Loucy (cell line): ENCODE measurements around the gene SCAMP2.

Experiments used
- H2AFZ ChIP-seq: fragments of 200-600 bp; sonication (generic); 2 replicates; pipeline ENCODE4 v1.6.0; 2016; ENCODE audit warnings: antibody characterized with exemption, mild to moderate bottlenecking, low read length, moderate library complexity
- H3F3A ChIP-seq: fragments of 200-600 bp; 2 replicates; pipeline ENCODE4 v1.6.0; 2016; ENCODE audit warnings: antibody characterized with exemption, low read depth, mild to moderate bottlenecking
- H3K27me3 ChIP-seq: fragments of 200-600 bp; sonication (generic); 2 replicates; pipeline ENCODE4 v1.6.1; 2014; ENCODE audit warnings: low read length, mild to moderate bottlenecking; ENCODE audit not compliant: insufficient read depth, poor library complexity, severe bottlenecking
- H3K36me3 ChIP-seq: fragments of 200-600 bp; sonication (generic); 2 replicates; pipeline ENCODE4 v1.6.1; 2016; ENCODE audit warnings: low read length; ENCODE audit not compliant: insufficient read depth
- H3K4me1 ChIP-seq: fragments of 200-600 bp; sonication (generic); 2 replicates; pipeline ENCODE4 v1.5.1; 2014; ENCODE audit warnings: low read length, mild to moderate bottlenecking; ENCODE audit not compliant: insufficient read depth, poor library complexity, severe bottlenecking
- H3K4me2 ChIP-seq: fragments of 200-600 bp; sonication (generic); 2 replicates; pipeline ENCODE4 v1.6.0; 2014; ENCODE audit warnings: antibody characterized with exemption, low read length, low read depth, mild to moderate bottlenecking; ENCODE audit not compliant: poor library complexity, severe bottlenecking
- H3K4me3 ChIP-seq: fragments of 200-600 bp; sonication (generic); 2 replicates; pipeline ENCODE4 v1.5.1; 2014; ENCODE audit warnings: low read length, mild to moderate bottlenecking, mixed read lengths; ENCODE audit not compliant: poor library complexity, severe bottlenecking
- H3K79me2 ChIP-seq: fragments of 200-600 bp; sonication (generic); 2 replicates; pipeline ENCODE4 v1.6.1; 2014; ENCODE audit warnings: low read length; ENCODE audit not compliant: insufficient read depth
- H3K9ac ChIP-seq: fragments of 200-600 bp; sonication (generic); 2 replicates; pipeline ENCODE4 v1.6.0; 2014; ENCODE audit warnings: mild to moderate bottlenecking, low read depth, low read length, moderate library complexity; ENCODE audit not compliant: poor library complexity, severe bottlenecking
- H3K9me2 ChIP-seq: fragments of 200-600 bp; sonication (generic); replicated peaks from 2 replicates; pipeline ENCODE4 v1.6.1; 2016; ENCODE audit warnings: low read depth, low read length, mixed read lengths
- H3K9me3 ChIP-seq: fragments of 200-600 bp; sonication (generic); 2 replicates; pipeline ENCODE4 v1.6.1; 2014; ENCODE audit warnings: mild to moderate bottlenecking, antibody characterized with exemption, low read length, low read depth; ENCODE audit not compliant: insufficient read depth
- H4K20me1 ChIP-seq: fragments of 200-600 bp; sonication (generic); 2 replicates; pipeline ENCODE4 v1.6.0; 2014; ENCODE audit warnings: antibody characterized with exemption, low read length, mild to moderate bottlenecking; ENCODE audit not compliant: insufficient read depth, poor library complexity, severe bottlenecking
- EZH2phosphoT487 ChIP-seq: fragments of 200-600 bp; IDR thresholded peaks from 2 replicates; pipeline ENCODE4 v1.6.1; 2018; ENCODE audit warnings: antibody characterized with exemption, mild to moderate bottlenecking, moderate library complexity, borderline replicate concordance
- TF ChIP-seq, protein P1 (sequence below): fragments of 200-600 bp; sonication (generic); conservative IDR thresholded peaks from 2 replicates; pipeline ENCODE4 v1.5.1; 2014; ENCODE audit warnings: mild to moderate bottlenecking, antibody characterized with exemption, low read length

Gene SCAMP2

GRCh38 chr15:74864296-74864695 lies 8.9 kb downstream of the SCAMP2 start:
- Histone ChIP-seq H3F3A (peaks cover 8% of the 10 kb centered on the region; the same call in 1 of the 2 replicates), H4K20me1 (peaks cover 24% of the 10 kb centered on the region), H3K4me2 (no peak overlapping the region), H3K9ac (no peak overlapping the region), H3K79me2 (peaks cover 72% of the 10 kb centered on the region), H3K27me3 (no peaks in the 10 kb centered on the region), H3K9me2 (no peaks in the 10 kb centered on the region), H3K9me3 (no peaks in the 10 kb centered on the region), H2AFZ (no peak overlapping the region), H3K36me3 (no peaks in the 10 kb centered on the region; the same call in 1 of the 2 replicates), H3K4me1 (peaks cover 42% of the 10 kb centered on the region), H3K4me3 (no peak overlapping the region)
- TF ChIP-seq, protein P1, sequence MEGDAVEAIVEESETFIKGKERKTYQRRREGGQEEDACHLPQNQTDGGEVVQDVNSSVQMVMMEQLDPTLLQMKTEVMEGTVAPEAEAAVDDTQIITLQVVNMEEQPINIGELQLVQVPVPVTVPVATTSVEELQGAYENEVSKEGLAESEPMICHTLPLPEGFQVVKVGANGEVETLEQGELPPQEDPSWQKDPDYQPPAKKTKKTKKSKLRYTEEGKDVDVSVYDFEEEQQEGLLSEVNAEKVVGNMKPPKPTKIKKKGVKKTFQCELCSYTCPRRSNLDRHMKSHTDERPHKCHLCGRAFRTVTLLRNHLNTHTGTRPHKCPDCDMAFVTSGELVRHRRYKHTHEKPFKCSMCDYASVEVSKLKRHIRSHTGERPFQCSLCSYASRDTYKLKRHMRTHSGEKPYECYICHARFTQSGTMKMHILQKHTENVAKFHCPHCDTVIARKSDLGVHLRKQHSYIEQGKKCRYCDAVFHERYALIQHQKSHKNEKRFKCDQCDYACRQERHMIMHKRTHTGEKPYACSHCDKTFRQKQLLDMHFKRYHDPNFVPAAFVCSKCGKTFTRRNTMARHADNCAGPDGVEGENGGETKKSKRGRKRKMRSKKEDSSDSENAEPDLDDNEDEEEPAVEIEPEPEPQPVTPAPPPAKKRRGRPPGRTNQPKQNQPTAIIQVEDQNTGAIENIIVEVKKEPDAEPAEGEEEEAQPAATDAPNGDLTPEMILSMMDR: no peak
- TF ChIP-seq EZH2phosphoT487: no peak

DNA sequence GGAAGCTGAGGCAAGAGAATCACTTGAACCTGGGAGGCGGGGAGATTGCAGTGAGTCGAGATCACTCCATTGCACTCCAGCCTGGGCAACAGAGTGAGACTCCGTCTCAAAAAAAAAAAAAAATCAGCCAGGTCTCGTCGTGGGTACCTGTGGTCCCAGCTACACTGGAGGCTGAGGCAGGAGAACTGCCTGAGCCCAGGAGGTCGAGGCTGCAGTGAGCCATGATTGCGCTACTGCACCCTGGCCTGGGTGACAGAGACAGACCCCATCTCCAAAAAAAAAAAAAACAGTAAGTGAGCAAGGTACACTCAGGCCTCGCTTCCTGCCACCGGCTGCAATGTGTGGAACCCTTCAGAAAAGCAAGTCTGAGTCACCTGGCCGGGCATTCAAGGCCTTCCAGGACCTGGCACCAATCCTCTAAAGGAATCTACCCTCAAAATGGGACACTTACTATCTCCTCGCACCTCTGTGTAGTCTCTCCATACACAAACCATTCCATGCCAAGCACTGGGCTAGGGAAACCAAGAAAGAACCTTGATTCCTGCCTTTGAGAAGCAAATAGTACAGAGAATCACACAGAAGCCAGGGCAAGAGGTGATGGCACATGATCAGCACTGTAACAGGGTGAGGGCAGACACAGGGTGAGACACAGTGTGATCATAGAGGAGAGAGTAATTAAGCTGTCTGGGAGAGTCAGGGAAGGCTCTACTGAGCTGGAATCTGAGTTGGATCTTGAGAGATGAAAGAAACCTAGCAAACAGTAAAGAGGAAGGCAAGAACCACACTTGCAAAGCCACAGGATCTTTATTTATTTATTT lies 9.7 kb downstream of the SCAMP2 start:
- no peak overlapping the region for H2AFZ ChIP-seq
- H3K4me2 ChIP-seq: peak overlapping the region; percentile 40
- H3K36me3 ChIP-seq: no peaks in the 10 kb centered on the region; the same call in 1 of the 2 replicates
- H3K4me3 ChIP-seq: no peak overlapping the region
- no peaks in the 10 kb centered on the region for H3K9me2 ChIP-seq
- peaks cover 4% of the 10 kb centered on the region; the same call in 1 of the 2 replicates for H3F3A ChIP-seq
- H4K20me1 ChIP-seq: peaks cover 23% of the 10 kb centered on the region
- H3K9ac ChIP-seq: peak overlapping the region; percentile 11
- H3K27me3 ChIP-seq: no peaks in the 10 kb centered on the region
- no peaks in the 10 kb centered on the region for H3K9me3 ChIP-seq
- peaks cover 73% of the 10 kb centered on the region for H3K79me2 ChIP-seq
- H3K4me1 ChIP-seq: peaks cover 36% of the 10 kb centered on the region
- TF ChIP-seq, protein P1: no peak
- no peak for TF ChIP-seq EZH2phosphoT487

DNA sequence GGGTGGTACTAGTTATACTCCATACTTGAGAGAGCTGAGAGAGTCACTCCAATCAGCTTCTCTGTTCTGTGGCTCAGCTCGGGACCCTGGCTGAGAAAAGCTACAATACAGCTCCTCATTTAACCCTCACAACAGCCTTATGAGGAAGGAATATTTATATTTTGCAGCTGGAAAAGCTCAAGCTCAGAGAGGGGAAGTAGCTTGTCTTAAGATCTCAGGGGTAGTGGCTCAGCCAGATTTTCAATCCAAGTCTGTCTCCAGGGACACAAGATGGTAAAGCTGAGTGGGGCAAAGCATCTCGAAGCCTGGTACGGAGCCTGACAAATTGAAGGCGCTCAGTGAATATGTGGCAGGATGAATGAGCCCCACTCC lies 14.8 kb downstream of the SCAMP2 start:
- H3K9ac ChIP-seq: no peak overlapping the region
- no peak overlapping the region for H2AFZ ChIP-seq
- H3F3A ChIP-seq: no peaks in the 10 kb centered on the region
- peaks cover 20% of the 10 kb centered on the region for H3K4me1 ChIP-seq
- peaks cover 50% of the 10 kb centered on the region for H3K79me2 ChIP-seq
- no peak overlapping the region for H3K4me3 ChIP-seq
- H3K9me2 ChIP-seq: no peaks in the 10 kb centered on the region
- peaks cover 7% of the 10 kb centered on the region for H4K20me1 ChIP-seq
- peaks cover 10% of the 10 kb centered on the region; the same call in 1 of the 2 replicates for H3K36me3 ChIP-seq
- H3K27me3 ChIP-seq: no peaks in the 10 kb centered on the region
- H3K9me3 ChIP-seq: no peaks in the 10 kb centered on the region
- TF ChIP-seq, protein P1: no peak
- TF ChIP-seq EZH2phosphoT487: no peak
- no peak overlapping the region for H3K4me2 ChIP-seq
